DMS 273 treated with DMSO at 0.1 percent for 48 hours (cell line): Measurements from ENCODE around the gene MFGE8.

Experiments
- DNase-seq: peaks from one replicate; lab custom pipeline; 2025; lab: John Stamatoyannopoulos, UW

MFGE8 gene

DNA sequence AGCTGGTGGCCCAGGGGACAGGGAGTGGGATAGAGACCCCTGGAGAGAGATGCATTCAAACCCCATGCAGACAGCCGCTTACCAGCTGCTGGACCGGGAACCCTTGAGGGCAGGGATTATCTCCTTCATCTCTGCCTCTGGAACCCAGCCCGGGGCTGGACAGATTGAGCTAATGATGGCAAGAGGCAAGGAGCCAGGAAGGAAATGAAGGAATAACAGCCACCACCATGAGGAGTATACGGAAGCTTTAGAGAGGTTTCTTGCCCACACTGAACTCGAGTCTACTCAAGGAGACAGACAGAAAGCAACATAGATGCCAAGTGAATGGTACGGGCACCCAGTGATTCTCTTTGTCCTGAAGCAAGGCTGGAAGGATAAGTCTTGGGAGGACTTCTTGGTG is 41.1 kb downstream of the MFGE8 start:
- DNase-seq: no peak

DNA sequence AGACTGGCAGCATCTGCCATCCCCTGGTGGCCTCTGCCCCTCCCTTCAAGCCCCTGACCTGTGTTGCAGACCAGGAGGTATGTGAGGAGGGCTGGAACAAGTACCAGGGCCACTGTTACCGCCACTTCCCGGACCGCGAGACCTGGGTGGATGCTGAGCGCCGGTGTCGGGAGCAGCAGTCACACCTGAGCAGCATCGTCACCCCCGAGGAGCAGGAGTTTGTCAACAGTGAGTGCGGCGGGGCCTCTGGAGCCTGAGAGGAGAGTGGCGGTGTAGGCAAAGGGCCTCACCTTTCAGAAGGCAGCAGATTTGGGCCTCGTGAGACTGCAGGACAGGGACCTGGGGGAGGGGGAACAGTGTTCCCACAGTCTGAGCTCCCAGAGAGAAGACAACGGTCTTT is 41.9 kb downstream of the MFGE8 start:
- DNase-seq: no peak

DNA sequence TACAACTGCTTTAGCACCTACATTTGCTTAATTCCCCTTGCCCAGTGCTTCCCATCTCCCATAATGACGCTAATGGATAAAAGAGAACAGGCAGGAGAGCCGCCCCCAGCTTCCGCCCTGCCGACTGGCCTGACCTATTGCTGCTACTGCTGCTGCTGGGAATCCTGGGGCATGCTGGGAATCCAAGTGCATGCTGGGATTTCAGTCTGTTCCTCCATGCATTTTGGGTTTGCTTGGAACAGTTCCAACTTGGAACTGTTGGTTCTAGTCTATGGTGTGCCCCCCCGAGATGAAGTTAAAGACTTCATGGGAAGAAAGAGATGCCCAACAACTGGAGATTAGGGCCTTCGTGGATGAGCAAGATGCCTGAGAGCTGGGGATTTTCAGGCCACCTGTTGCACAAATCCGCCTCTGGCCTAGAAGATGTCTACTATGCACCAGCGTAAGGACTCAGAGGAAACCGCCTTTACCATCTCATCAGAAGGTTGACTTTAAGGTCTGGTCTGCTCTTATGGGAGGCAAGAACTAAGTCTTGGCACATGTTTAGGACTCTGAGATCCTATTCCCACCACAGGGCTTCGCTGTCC is 46.8 kb downstream of the MFGE8 start:
- DNase-seq: no peak

DNA sequence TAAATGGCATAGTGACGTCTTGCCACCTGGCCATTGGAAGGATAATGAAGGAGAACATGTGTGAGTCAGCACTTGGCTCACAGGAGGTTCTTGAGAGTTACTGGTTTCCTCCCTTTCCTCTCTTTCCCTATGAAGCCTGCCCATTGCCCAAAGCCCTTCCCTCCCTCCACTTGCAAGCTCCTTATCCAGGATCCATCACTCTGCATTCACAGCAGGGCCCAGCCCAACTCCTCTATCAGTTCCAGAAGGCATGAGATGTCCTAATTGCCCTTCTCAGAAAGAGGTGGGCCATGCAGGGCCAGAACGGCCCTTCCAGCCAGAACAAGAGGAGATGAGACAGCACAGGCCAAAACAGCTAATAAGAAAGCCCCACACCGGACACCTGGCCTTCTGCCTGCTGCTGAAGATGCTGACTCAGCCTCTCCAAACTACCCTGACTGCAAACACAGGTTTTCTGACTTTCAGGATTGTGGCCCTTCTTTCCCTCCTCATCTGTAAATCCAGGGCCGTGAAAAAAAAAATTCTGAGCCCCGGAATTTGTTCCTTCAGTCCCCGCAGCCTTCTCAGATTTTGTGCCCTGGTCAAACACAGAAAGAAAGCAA is 47.6 kb downstream of the MFGE8 start:
- no peak for DNase-seq

DNA sequence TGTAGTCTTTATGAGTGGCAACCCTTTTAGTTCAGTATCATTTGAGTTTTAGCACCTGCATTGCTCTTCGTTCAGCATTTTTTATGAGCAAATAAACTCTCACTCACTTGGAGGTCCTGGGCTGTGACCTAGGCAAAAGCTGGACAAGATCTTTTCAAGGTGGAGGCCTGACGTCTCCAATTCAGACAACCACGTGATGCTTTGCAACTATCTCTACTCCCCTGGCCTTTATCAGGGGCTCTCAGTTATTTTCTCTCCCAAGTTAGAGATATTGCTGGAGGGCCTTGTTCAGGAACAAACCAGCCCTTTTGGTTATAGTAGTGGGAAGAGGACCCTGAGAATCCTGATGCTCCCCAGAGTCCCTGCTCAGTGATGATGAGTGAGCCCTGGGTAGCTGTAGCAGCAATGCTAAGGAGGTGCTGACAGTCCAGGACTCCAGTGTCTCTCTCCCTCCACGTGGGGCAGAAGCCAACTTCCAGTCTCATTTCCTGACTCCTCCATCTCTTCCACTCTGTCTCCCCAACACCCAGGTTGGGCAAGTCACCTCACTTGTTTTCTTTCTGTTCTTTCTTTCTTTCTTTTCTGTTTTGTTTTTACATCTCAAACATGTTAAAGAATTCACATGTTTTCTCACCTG is 48.2 kb downstream of the MFGE8 start:
- DNase-seq: no peak

DNA sequence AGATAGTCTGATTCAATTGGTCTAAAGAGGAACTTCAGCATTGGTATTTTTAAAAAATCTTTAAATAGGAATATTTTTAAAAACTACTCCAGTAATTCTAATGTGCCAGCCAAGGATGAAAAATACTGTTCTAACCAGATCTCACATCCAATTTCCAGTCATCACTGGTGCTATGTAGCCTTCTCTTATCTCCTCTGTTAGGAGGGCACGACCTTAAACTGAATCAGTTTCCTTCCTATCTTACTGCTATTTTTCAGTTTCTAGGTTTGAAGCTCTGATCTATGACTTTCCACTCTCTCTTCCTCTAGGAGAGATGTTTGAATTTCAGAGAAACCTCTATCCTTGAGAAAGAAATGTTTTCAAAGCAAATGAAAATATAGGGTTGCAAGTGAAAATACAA is 49.8 kb downstream of the MFGE8 start:
- no peak for DNase-seq

DNA sequence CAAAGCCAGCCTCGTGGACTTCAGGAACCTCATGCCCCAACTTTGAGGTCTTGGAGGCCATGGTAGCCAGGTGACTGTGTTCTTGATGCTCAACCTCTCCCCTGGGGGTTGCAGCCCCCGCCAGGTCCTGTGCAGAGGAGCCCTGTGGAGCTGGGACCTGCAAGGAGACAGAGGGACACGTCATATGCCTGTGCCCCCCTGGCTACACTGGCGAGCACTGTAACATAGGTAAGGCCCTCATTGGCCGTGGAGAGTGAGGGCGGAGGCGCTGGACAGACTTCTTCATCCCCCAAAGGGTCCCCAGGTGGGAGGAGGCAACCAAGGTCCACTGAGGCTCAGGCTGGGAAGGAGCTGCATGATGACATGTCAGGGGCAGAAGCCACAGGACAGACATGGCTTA is 53.0 kb downstream of the MFGE8 start:
- DNase-seq: no peak

DNA sequence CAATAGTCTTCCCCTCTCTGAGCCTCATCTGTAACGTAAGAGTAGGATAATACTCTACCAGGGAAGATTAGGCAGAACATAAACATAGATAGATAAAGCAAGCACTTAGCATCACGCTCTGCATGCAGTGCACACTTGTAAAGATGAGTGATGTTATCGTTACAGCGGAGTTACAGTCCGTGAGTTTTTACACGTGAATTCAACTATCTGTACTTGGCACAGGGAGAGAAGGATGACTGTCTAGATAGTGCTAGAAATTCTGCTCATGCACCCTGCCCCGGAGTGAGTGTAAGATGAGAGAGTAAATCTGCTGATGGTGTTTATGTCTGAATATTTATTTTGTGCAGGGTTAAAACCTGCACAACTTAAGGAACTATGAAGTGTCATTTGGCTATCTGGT is 53.6 kb downstream of the MFGE8 start:
- no peak for DNase-seq

DNA sequence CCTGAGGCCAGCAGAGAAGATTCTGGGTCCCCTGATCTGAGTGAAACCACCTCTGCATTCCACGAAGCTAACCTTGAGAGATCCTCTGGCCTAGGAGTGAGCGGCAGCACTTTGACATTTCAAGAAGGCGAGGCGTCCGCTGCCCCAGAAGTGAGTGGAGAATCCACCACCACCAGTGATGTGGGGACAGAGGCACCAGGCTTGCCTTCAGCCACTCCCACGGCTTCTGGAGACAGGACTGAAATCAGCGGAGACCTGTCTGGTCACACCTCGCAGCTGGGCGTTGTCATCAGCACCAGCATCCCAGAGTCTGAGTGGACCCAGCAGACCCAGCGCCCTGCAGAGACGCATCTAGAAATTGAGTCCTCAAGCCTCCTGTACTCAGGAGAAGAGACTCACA is 54.2 kb downstream of the MFGE8 start:
- no peak for DNase-seq

DNA sequence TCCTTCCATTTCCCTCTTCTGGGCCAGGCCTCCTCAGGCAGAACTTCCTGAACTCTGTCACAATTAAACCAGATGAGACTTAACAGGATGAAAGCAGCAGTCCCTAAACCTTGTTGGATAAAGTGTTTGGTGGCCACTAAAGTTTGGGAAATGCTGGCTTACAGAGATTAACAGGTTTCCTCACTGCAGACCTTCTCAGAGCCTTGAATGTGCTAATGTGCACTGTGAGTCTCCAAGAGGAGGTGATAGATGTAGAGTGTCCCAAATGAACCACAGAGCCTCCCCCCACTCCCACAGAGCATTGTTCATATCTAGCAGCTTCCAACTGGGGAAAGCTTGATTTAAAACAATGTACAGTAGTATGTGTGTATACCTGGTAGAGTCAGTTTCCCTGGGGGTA is 60.7 kb downstream of the MFGE8 start:
- DNase-seq: no peak

DNA sequence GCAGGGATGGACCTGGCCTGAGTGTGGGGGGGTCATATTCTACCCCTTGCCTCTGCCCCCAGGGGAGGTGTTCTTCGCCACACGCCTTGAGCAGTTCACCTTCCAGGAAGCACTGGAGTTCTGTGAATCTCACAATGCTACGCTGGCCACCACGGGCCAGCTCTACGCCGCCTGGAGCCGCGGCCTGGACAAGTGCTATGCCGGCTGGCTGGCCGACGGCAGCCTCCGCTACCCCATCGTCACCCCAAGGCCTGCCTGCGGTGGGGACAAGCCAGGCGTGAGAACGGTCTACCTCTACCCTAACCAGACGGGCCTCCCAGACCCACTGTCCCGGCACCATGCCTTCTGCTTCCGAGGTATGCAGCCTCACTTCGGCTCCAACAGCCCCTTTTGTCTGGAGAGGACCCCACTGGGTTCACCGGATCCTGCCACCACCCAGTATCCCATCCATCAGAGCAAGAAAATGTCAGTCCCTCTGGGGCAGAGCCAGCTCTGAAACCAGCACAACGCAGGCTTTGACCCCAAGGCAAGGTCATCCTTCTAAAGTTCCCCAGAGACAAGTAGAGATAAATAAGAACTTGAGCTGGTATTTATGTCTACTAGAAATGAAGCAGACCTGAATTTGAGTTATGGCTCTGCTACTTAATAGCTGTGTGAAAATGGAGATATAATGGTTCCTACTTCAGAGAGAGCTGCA is 63.7 kb downstream of the MFGE8 start:
- DNase-seq: no peak
